Measurements from ENCODE around the gene GABPB2.

GABPB2 gene

DNA sequence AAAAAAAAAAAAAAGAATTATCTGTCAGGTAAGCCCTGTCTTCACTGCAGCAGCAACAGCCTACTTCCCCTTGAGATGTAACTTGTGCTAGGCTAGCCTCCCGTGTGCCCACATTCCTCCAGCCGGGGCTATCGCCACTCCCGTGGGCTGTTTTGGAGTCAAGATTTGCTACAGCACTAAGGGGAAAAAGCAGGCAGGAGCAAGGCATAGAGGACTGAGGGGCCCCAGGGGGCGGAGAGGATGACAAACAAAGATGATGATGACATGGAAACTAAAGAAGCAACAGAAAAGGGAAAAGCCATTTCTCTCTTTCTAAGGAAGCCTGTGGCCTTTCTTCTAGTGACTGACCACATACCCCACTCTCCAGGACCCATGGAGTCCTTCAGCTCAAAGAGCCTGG lies 87.8 kb downstream of the GABPB2 start:
- in situ Hi-C loops (cut with MboI; ENCODE audit: low sequenced_read_pairs), result no loop called here

GRCh38 chr1:151158751-151159251 lies 88.2 kb downstream of the GABPB2 start:
- in situ Hi-C loops (cut with MboI; ENCODE audit: low sequenced_read_pairs), result no loop called here

GRCh38 chr1:151159373-151159772 lies 88.8 kb downstream of the GABPB2 start:
- in situ Hi-C loops (cut with MboI; ENCODE audit: low sequenced_read_pairs), result no loop called here

- in situ Hi-C loops (cut with MboI; ENCODE audit: low sequenced_read_pairs), result no loop called here
These were observed 94.2 kb downstream of the GABPB2 start for GRCh38 chr1:151164732-151165280.

DNA sequence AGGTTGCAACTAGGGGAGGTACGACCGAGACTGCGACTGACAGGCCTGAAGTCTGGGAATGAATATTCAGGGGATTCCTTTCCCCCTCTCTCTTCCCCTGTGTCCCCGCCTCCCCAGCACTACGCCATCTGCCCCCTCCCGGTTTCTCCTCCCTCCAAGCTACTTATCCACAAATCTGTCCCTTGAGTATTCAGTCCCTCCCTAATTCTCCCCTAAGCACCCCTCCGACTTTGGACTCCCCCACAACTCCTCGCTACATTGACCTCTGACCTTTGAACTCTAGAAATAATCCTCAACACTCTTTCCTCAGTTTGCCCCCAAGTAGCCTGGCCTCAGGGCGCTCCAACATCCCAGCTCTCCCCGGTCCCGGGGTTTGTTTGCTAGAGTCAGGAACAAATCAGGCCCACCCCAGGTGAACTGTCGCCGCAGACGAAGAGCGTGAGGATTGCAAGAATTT lies 94.7 kb downstream of the GABPB2 start:
- in situ Hi-C loops (cut with MboI; ENCODE audit: low sequenced_read_pairs), result no loop called here

DNA sequence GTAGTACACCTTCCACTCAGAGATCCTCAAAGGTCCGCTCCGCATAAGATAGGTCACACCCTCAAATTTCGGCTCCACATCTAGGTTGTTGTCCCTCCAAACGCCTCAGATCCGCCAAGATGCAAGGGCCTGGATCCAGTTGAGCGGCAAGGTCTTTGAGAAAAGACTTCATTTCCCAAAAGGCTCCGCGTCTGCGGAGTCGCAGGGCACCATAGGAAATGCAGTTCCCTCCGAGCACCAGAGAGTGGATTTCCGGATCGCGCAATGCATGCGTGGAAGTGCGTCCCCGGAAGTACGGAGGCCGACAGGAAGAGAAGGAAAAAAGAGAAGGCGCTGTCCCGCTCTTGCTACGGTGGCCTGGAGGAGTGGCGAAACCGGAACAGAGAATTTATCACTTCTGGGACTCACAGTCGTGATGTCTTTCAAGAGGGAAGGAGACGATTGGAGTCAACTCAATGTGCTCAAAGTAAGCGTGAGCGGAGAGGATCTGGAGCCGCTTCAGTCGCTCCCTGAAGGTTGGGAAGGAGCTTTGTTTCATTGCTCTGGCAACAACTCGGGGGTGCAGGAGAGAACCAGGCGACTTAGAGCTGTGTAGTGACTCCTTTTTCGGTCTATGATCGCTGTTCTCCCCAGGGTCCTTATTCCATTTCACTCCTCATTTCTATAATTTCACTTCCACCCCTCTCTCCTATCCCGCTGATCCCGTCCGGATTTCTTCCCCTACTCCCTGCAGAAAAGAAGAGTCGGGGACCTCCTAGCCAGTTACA lies 95.4 kb downstream of the GABPB2 start, which contains the start of the genes LYSMD1 and SCNM1:
LYSMD1 (minus strand) TSS at position 165 of the 767 bp plus-strand sequence. CDS start 644 bp downstream, outside the sequence.
SCNM1 (plus strand) TSS at position 407 of the 767 bp plus-strand sequence; CDS start at position 416, 9 bp downstream.
- in situ Hi-C loops (cut with MboI; ENCODE audit: low sequenced_read_pairs), result no loop called here

GRCh38 chr1:151166505-151166956 lies 96.0 kb downstream of the GABPB2 start:
- in situ Hi-C loops (cut with MboI; ENCODE audit: low sequenced_read_pairs), result no loop called here

GRCh38 chr1:151167116-151167515 lies 96.6 kb downstream of the GABPB2 start:
- in situ Hi-C loops (cut with MboI; ENCODE audit: low sequenced_read_pairs), result no loop called here

DNA sequence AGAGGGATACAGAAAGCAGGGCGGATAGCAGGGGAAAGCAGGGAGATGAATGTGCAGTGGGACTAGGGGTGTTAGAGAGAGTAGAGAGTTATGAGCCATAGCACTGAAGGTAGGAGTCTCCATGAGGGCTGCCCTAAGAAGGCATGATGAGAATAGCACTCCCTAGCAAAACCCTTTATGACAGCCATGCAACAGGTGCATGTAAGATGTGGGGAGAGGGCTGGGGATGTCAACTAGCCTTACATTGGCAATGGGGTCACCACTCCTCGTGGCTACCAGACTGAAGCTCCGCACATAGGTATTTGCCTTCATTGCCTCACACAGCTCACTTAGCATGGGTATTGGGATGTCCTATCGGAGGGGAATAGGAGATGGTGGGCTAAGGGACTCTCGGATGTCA lies 100.6 kb downstream of the GABPB2 start:
- in situ Hi-C loops (cut with MboI; ENCODE audit: low sequenced_read_pairs), result no loop called here

Data from HL-60/S4 treated with phorbol 12-myristate 13-acetate at 8.2 ng/mL for 4 days and 3 days (cell line).